ENCODE data around the gene CKLF.
A peak's percentile ranks its signal among the peaks of the same experiment; 100 is the strongest.
"Not testable (repeated sequence)": the region's sequence is repeated elsewhere in the genome, so short reads cannot be mapped to it uniquely, and the experiment has no call there.

CKLF gene

DNA sequence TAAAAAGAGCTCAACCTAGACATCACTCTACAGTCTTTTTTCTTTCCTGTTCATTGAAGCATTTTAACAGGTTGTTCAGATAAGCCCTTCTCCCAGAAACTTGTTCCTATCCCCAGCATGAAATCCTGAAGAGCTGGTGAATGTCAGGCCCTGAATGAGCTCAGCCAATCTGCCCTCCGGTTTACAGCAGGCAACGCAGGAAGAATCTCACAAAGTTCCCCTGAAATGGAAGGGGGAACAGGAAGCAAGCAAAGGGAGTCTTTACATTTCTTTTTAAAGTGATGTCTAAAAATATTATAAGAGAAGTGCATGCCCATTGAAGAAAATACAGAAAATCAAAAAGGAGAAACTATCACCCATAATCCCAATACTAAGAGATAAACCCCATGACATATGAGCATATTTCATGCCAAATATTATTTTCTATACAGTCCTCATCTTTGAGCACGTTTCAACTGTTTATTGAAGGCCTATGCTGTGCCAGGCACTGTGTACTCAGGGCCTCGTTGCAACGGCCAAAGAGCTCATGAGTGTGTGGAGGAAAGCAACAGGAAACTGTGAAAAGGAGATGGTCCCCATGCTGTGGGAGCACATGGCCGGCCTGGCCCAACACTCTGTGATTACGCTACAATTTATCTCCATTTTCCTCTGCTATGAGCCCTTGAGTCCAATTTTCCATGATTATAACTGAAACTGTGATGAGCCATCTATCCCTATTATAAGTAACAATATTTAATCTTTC, 8.2 kb upstream of the CKLF start:
- DNase-seq = no peak

- DNase-seq = no peak
Measured at GRCh38 chr16:66547101-66547989, 5.0 kb upstream of the CKLF start.

DNA sequence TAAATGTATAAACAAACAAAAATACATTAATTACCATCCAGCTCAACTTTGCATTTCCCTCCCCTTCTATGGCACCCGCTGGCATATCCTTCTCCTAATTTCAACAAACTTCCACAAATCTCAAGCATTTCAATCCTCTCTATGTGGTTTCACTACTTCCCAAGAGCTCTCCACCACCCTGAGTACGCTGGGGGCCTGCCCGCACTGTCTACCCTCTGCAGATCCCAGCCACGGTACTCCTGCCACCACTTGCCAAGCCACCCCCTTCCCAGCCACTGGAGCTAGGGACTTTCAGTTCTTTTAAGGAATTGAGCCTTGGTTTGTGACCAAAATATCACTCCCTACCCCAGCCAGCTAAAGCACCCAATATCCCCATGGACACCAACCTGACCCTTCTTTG, 4.3 kb upstream of the CKLF start:
- DNase-seq = no peak

DNA sequence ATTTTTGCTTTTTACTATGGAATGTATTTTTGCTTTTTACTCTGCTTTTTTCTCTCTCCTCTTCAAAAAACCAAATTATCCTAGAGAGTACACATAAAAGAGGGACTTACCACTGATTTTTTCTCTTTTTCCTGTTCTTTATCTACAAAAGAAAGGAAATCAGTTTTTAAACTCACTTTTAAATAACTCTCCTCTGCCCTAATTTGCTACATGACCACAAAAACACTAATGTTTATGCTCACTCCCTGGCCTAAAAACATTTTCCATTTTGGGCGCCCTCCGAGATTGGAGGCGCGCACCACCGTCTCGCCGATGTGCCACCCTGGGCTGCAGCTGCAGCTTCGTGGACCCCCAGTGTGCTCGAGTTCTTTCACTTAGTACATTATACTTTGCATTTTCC, 3.5 kb upstream of the CKLF start:
- DNase-seq = no peak

DNA sequence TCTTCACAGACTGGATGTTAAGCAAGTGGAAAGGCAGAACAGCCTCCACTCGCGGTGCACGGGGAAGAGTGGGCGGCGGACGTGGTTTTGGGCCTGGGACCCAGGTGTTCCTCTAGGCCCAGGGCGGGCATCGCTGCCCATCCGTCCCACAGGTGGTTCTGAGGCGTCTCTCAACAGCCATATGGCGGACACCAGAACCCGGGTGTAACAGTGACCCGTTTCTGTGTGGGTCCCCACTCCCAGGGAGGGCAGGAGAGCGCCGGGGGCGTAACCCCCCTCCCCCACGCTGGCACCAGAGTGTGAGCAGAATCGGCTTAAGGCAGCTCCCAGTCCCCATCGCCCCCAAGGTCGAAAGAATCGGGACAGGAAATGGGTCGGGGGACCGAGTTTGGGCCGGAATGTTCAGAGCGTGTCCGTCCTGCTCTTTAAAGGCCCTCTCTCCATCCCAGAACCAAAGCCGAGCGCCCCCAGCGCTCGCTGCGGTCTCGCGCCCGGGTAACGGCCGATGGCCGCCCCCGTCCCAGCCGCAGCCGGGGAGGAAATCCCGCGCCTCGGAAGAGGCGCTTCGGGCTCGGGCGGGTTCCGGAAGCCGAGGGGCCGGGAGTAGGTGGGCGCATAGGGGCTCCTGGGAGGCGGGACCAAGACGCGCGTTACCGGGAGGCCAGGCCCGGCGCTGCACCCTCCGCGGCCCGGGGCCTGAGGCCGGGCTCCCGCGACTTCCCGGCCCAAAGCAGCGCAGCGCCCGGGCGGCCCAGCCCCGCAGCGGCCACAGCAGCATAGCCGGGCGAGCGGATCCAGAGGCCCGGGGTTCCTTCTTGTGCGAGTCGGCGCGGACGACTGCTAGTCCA, 2.9 kb upstream of the CKLF start, which contains the start of gene TK2:
Gene TK2, minus strand, starts transcription at position 839 of the 848 bp plus-strand sequence. Its CDS starts 61 bp downstream, at position 778.
- DNase-seq = peak; percentile 47

DNA sequence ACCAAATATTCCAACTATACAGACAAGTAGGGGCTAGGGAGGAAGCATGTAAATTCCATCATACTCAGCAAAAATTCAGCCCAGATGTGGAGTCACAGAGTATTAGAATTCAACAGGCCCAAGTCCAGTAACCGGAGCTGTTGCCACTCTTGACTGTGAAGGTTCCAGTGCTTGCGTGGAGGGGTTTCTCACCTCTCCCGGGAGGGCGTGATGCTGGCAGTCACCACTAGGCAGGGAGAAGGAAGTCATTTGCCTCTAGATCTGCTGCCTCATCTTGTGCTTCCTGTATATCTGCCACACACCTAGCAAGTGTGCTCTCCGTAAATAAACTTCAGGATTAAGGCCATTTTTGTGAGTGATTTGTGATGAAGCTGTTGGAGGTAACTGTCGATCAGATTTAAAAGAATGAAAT, 1.0 kb upstream of the CKLF start:
- DNase-seq = peak; percentile 68

- DNase-seq = no peak
Measured at GRCh38 chr16:66551788-66552285, 539 bp upstream of the CKLF start.

GRCh38 chr16:66553223-66553622, 847 bp downstream of the CKLF start:
- peak; percentile 19 for DNase-seq

- no peak for DNase-seq
Measured at GRCh38 chr16:66554021-66554420, 1.6 kb downstream of the CKLF start.

GRCh38 chr16:66554495-66554894, 2.1 kb downstream of the CKLF start:
- no peak for DNase-seq

DNA sequence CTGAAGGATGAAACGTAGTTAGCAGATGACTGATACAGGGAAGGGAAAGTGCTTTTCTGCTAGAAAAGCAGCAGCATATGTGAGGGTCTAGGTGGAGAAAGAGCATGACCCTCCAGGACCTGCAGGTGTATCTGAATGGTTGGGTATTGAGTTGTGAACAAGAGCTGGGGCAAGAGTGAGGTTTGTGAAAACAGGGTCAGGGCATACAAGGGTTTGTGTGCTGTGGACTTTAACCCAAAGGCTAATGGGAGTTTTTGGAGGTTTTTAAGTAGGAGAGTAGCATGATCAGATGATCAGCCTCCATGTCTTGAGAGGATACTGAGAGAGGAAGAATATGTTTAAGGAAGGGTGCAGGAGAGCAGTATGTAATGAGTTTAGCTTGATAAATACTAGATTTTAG, 7.7 kb downstream of the CKLF start:
- no peak for DNase-seq

- DNase-seq = no peak
Measured at GRCh38 chr16:66561381-66562080, 9.2 kb downstream of the CKLF start.

DNA sequence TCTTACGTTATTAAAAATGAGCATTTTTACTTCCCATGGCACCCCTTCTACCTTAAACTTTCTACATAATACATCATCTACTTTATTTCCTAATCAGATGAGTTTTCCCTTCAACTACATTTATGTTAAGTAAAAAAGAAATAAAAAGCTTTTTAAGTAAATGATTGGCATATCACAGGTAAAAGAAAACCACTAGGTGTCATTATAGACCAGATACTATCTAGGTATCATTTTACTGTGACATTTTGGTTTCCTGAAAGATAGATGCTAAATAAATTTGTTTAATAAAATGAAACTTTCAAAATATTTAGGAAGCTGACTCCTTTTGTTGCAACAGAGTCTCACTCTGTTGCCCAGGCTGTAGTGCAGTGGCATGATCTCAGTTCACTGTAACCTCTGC, 10.0 kb downstream of the CKLF start:
- DNase-seq = no peak

- no peak for DNase-seq
Measured at GRCh38 chr16:66562986-66563385, 10.6 kb downstream of the CKLF start.

DNA sequence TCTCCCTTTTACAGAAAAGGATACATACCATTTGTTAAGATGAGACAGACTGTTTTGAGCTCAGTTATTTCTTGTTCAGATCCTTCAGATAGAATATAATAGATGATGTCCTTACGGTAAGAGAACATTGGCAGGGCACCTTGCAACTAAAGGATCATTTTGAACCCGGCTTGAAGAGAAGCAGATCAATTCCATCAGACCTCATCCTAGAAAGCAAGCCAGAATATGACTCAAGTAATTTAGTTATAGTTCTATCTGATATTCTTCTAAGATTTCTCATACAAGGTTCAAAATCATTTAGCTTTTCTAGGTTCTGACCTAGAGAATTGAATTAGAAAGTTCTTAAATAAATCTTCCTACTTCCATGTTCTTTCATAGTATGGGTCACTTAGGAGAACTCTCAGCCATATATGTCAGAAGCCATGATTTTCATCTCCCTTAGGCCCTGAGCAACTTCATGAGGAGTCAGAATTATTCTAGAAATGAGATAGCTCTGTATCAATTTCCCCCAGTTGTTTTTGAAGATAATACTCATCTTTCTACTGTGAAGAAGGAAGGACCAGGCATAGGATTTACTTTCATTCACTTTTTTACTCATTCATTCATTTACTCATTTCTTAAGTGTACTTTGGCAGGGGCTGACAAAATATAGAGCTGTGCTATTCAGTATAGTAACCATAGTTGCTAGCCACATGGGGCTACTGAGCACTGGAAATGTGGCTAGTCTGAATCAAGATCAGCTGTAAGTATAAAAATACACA, 11.4 kb downstream of the CKLF start:
- DNase-seq = no peak

GRCh38 chr16:66566051-66566901, 13.9 kb downstream of the CKLF start, which contains the start of gene CMTM1:
TSS of gene CMTM1 (plus strand) at chr16:66566439. CDS start at chr16:66566514, 75 bp downstream.
- DNase-seq = no peak

DNA sequence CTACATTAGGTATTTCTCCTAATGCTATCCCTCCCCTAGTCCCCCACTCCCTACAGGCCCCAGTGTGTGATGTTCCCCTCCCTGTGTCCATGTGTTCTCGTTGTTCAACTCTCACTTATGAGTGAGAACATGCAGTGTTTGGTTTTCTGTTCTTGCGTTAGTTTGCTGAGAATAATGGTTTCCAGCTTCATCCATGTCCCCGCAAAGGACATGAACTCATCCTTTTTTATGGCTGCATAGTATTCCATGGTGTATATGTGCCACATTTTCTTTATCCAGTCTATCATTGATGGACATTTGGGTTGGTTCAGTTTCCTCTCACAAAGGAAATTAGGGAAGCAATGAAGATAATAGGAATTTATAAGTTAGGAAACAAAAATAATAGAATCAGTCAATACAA, 14.9 kb downstream of the CKLF start:
- not testable (repeated sequence) for DNase-seq

DNA sequence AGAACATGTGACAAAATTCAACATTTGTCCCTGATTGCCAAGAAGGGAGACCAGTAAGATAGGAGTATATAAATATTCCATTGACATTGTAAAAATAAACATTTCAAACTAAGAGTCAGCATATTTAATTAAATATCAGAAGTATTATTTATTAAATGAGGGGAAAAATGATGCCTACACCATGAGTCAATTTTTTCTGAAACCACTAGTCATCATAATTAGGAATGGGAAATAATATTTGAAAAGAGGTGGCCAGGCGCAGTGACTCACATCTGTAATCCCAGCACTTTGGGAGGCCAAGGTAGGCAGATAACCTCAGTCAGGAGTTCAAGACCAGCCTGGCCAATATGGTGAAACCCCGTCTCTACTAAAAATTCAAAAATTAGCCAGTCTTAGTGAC, 16.0 kb downstream of the CKLF start:
- no peak for DNase-seq

DNA sequence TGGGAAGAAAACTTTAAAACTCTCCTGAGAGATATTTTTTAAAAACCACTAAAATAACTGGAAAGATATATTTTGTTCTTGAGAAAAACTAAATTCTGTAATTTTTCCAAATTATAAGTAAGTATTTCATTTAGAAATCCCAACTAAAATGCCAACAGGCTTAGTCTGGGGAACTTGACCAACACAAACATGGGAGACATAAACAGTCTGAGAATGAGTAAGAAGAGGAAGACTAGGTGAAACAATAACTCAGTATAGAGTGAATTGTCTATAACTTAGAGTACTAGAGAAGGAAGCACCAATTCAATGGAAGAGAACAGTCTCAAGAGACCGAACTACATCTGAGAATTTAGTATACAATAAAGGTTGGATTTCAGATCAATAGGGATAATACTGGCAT, 16.8 kb downstream of the CKLF start:
- DNase-seq = no peak

DNA sequence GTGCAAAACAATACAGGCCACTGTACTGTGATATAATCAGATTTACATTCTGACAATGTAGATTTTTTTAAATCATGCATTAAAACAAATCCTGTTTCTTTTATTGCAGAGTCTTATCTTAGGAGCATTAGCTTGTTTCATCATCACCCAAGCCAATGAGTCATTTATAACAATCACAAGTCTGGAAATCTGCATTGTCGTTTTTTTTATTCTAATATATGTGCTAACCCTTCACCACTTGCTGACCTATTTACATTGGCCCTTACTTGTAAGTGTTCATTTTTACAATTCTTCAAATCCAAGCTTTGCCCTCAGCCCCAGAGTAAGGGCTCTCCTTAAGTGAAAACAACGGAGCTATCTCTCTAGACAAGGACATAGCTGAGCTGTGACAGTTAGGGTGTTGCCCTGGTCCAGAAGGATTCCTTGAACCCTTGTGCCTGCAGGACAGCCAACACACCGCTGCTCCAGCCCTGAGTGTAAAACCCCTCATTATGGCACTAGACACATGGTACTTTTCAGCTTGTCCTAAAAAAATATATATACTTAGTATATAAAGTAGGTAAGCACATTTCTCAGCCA, 17.5 kb downstream of the CKLF start:
- DNase-seq = no peak

Data from CD4-positive, alpha-beta T cell treated with Interleukin-15 for 1 hour (primary cell).